SK-N-SH (cell line): ENCODE measurements around the gene ELAVL2. TPM values are rescaled to one million over a fixed set of nuclear protein-coding genes. Genes with fewer than 3 reads are reported as not detected.

ENCODE experiments used
- CTCF ChIA-PET: fragments of 300-600, 350-600 bp; formaldehyde crosslinking; extraction: SDS; loops from one replicate; lab custom pipeline; 2021; lab: Yijun Ruan, JAX
- POLR2A ChIA-PET: fragments of 350-600 bp; sonication (Branson Sonifier 250); formaldehyde crosslinking; extraction: SDS; loops from one replicate; lab custom pipeline; 2020; ENCODE audit warnings: antibody characterized with exemption, inconsistent platforms; lab: Yijun Ruan, JAX
- DNase-seq: peaks from one replicate; pipeline ENCODE4 v3.0.0; 2012
- H2AFZ ChIP-seq: fragments of 200-600 bp; sonication (generic); 2 replicates; pipeline ENCODE4 v1.8.1; 2016; ENCODE audit warnings: antibody characterized with exemption, mild to moderate bottlenecking, low read depth
- H3F3A ChIP-seq: fragments of 200-600 bp; sonication (generic); replicated peaks from 2 replicates; pipeline ENCODE3; 2016; ENCODE audit warnings: antibody characterized with exemption, mild to moderate bottlenecking; ENCODE audit not compliant: insufficient read depth
- H3K27ac ChIP-seq, 2 experiments: fragments of 200-500 bp in 1 of 2; fragments of 200-600 bp in 1 of 2; sonication (Bioruptor generic) in 1 of 2; sonication (generic), shearing (Covaris generic) in 1 of 2; 2 replicates each; pipeline versions ENCODE4 v1.5.1 to v1.6.1; 2014 to 2016; ENCODE audit warnings: low read depth in 2 of 2, inconsistent platforms in 1 of 2, low read length in 1 of 2, mild to moderate bottlenecking in 1 of 2, mixed read lengths in 1 of 2
- H3K27me3 ChIP-seq: fragments of 200-600 bp; sonication (generic), shearing (Covaris generic); 2 replicates; pipeline ENCODE4 v1.6.1; 2016; ENCODE audit warnings: mixed run types; ENCODE audit not compliant: insufficient read depth
- H3K36me3 ChIP-seq, 2 experiments: fragments of 200-500 bp in 1 of 2; fragments of 200-600 bp in 1 of 2; sonication (Bioruptor generic) in 1 of 2; sonication (generic) in 1 of 2; replicated peaks in 1 of 2; 2 replicates each; pipeline versions ENCODE3 to v1.5.1; 2014 to 2016; ENCODE audit warnings: low read length in 1 of 2, mild to moderate bottlenecking in 1 of 2; ENCODE audit not compliant: insufficient read depth in 2 of 2, control insufficient read depth in 1 of 2
- H3K4me1 ChIP-seq, 2 experiments: fragments of 200-500 bp in 1 of 2; fragments of 200-600 bp in 1 of 2; sonication (Bioruptor generic) in 1 of 2; sonication (generic), shearing (Covaris generic) in 1 of 2; 2 replicates each; pipeline versions ENCODE4 v1.5.1 to v1.6.1; 2014 to 2016; ENCODE audit warnings: low read depth in 1 of 2, low read length in 1 of 2, mixed run types in 1 of 2; ENCODE audit not compliant: insufficient read depth in 2 of 2, control insufficient read depth in 1 of 2
- H3K4me2 ChIP-seq: fragments of 200-600 bp; sonication (generic), shearing (Covaris generic); 2 replicates; pipeline ENCODE4 v1.6.1; 2017; ENCODE audit warnings: mixed run types
- H3K4me3 ChIP-seq, 2 experiments: fragments of 200-500 bp in 1 of 2; fragments of 200-600 bp in 1 of 2; sonication (Bioruptor generic) in 1 of 2; sonication (generic), shearing (Covaris generic) in 1 of 2; 2 replicates each; pipeline versions ENCODE4 v1.5.1 to v1.8.1; 2014 to 2016; ENCODE audit warnings: low read depth in 2 of 2, inconsistent platforms in 1 of 2, low read length in 1 of 2, mild to moderate bottlenecking in 1 of 2, mixed read lengths in 1 of 2, moderate library complexity in 1 of 2
- H3K79me2 ChIP-seq: fragments of 200-600 bp; sonication (generic); 2 replicates; pipeline ENCODE4 v1.8.1; 2017; ENCODE audit warnings: mild to moderate bottlenecking; ENCODE audit not compliant: insufficient read depth
- H3K9ac ChIP-seq: fragments of 200-600 bp; sonication (generic); 2 replicates; pipeline ENCODE4 v1.6.1; 2017; ENCODE audit warnings: mixed run types
- H3K9me2 ChIP-seq: fragments of 200-600 bp; sonication (generic); 2 replicates; pipeline ENCODE4 v1.6.1; 2017; ENCODE audit warnings: mixed run types
- H3K9me3 ChIP-seq: fragments of 200-600 bp; sonication (generic); 2 replicates; pipeline ENCODE4 v1.6.1; 2017; ENCODE audit warnings: mixed run types, mild to moderate bottlenecking, moderate library complexity
- H4K20me1 ChIP-seq: fragments of 200-600 bp; sonication (generic); 2 replicates; pipeline ENCODE4 v1.6.1; 2017; ENCODE audit warnings: mild to moderate bottlenecking, mixed run types; ENCODE audit not compliant: insufficient read depth
- EP300 ChIP-seq, 2 experiments: IDR thresholded peaks; 2 replicates each; pipeline versions ENCODE4 v1.4.0 to v1.6.1; 2012; ENCODE audit warnings: borderline replicate concordance in 1 of 2, low read depth in 1 of 2, low read length in 1 of 2
- EZH2phosphoT487 ChIP-seq: fragments of 200-600 bp; sonication (generic); IDR thresholded peaks from 2 replicates; pipeline ENCODE4 v1.6.1; 2017; ENCODE audit warnings: low read depth, mixed run types, mild to moderate bottlenecking, antibody characterized with exemption, moderate library complexity, borderline replicate concordance
- FOXJ3 ChIP-seq: sonication (generic); formaldehyde crosslinking; IDR thresholded peaks from 2 replicates; pipeline ENCODE4 v1.5.1; 2020; ENCODE audit warnings: mild to moderate bottlenecking, missing genetic modification reagents
- GABPA ChIP-seq: IDR thresholded peaks from 2 replicates; pipeline ENCODE4 v1.4.0; 2012; ENCODE audit warnings: low read depth, mild to moderate bottlenecking
- NRF1 ChIP-seq: IDR thresholded peaks from 2 replicates; pipeline ENCODE4 v1.6.1; 2012; ENCODE audit warnings: low read depth, mild to moderate bottlenecking, low read length
- POLR2AphosphoS5 ChIP-seq: IDR thresholded peaks from 2 replicates; pipeline ENCODE4 v1.6.1; 2012; ENCODE audit warnings: low read depth, low read length
- RCOR1 ChIP-seq: fragments of 150-350 bp; IDR thresholded peaks from 2 replicates; pipeline ENCODE4 v1.6.1; 2017; ENCODE audit warnings: antibody characterized with exemption, low read length
- RFX5 ChIP-seq: IDR thresholded peaks from 2 replicates; pipeline ENCODE4 v1.6.1; 2012; ENCODE audit warnings: mild to moderate bottlenecking, improper control_type of control experiment, low read length
- SIN3A ChIP-seq: IDR thresholded peaks from 2 replicates; pipeline ENCODE4 v1.6.1; 2012; ENCODE audit warnings: low read depth, mild to moderate bottlenecking, low read length, moderate library complexity, borderline replicate concordance
- SMC3 ChIP-seq: IDR thresholded peaks from 2 replicates; pipeline ENCODE4 v1.6.1; 2012; ENCODE audit warnings: low read depth, low read length, improper control_type of control experiment
- TCF12 ChIP-seq: IDR thresholded peaks from 2 replicates; pipeline ENCODE4 v1.4.0; 2012
- YY1 ChIP-seq: IDR thresholded peaks from 2 replicates; pipeline ENCODE4 v1.4.0; 2012; ENCODE audit warnings: low read depth, mild to moderate bottlenecking
- WGBS: methylation state at CpG from one replicate; pipeline ENCODE4 v1.1.6; 2017; ENCODE audit warnings: low lambda C conversion rate; 5-methylcytosine and 5-hydroxymethylcytosine counted together
- polyA plus RNA-seq, 3 experiments: library from polyadenylated mRNA; depleted of rRNA; stranded (reverse); fragments of >200 nt; gene quantifications; 2 replicates each; pipeline ENCODE4 v1.2.3, GENCODE V29; 2012

The ELAVL2 gene
- polyA plus RNA-seq, 1 of the 3 experiments (the other 2 are of a cell fraction), result 0.15 TPM

GRCh38 chr9:23665051-23665450, 161.0 kb downstream of the ELAVL2 start:
- TF ChIP-seq POLR2AphosphoS5, result no peak
- TF ChIP-seq EP300 (IDR thresholded peaks at IDR 0.05; ENCODE audit: borderline replicate concordance in 1 of 2, low read depth in 1 of 2, low read length in 1 of 2), result no peak
- no peak for TF ChIP-seq GABPA
- TF ChIP-seq SMC3, result no peak
- TF ChIP-seq RCOR1, result no peak
- no peaks in the 10 kb centered on the region for H3K79me2 ChIP-seq
- no peaks in the 10 kb centered on the region for H3K9me2 ChIP-seq
- H3K9ac ChIP-seq, result no peak overlapping the region
- H2AFZ ChIP-seq, result no peak overlapping the region
- H3K9me3 ChIP-seq, result no peaks in the 10 kb centered on the region
- H4K20me1 ChIP-seq, result no peaks in the 10 kb centered on the region
- POLR2A ChIA-PET, result no interaction called here
- H3K4me2 ChIP-seq, result no peak overlapping the region
- H3F3A ChIP-seq, result no peaks in the 10 kb centered on the region
- no peaks in the 10 kb centered on the region for H3K36me3 ChIP-seq
- H3K27me3 ChIP-seq, result no peaks in the 10 kb centered on the region
- H3K4me1 ChIP-seq, result peaks cover 0 to 3% of the 10 kb centered on the region in 2 experiments; a peak in 2 of 4 replicates
- no peak for DNase-seq
- H3K27ac ChIP-seq, result no peak overlapping the region
- 29% methylated on average over 3 of the region's 3 CpGs for WGBS
- no peak overlapping the region for H3K4me3 ChIP-seq
- CTCF ChIA-PET, result interaction anchor here (1.4 kb wide), 1 partner anchor 12 kb away, joined by 3 read pairs; no protein-coding TSS in a partner anchor

GRCh38 chr9:23663946-23664345, 162.1 kb downstream of the ELAVL2 start:
- Histone ChIP-seq H3K9ac (no peak overlapping the region), H3K4me1 (peaks cover 0 to 3% of the 10 kb centered on the region in 2 experiments; a peak in 2 of 4 replicates), H3K4me2 (no peak overlapping the region), H3K79me2 (no peaks in the 10 kb centered on the region), H3K36me3 (no peaks in the 10 kb centered on the region), H4K20me1 (no peaks in the 10 kb centered on the region), H3K9me2 (no peaks in the 10 kb centered on the region), H3F3A (no peaks in the 10 kb centered on the region), H2AFZ (no peak overlapping the region), H3K4me3 (no peak overlapping the region), H3K9me3 (no peaks in the 10 kb centered on the region), H3K27me3 (no peaks in the 10 kb centered on the region), H3K27ac (peak overlapping the region in 1 of 2 experiments; percentile 47; a peak in 2 of 4 replicates)
- POLR2A ChIA-PET, result no interaction called here
- no peak for TF ChIP-seq GABPA
- CTCF ChIA-PET, result interaction anchor here (0.8 to 1.4 kb wide), 3 partner anchors 9 to 16 kb away, joined by 3 to 4 read pairs (median 3); no protein-coding TSS in a partner anchor
- no peak for DNase-seq

DNA sequence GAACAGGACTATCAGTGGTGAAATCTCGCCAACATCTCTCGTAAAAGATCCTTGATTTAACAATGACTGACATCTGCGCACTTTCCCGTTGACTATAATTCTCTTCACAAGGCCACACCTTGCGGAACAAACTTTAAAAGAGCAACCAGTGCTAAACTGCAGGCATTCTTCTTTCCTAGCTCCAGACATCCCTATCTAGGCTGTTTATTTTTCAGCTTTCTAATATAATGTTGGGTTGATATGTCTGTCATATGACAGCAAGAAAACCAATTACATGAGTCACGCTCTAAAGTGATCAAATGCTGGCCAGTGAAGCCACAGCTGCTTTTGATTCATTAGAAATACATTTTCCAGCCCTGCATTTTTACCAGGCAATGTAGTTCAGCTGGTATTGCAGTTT, 162.5 kb downstream of the ELAVL2 start:
- Histone ChIP-seq H3K36me3 (no peaks in the 10 kb centered on the region), H4K20me1 (no peaks in the 10 kb centered on the region), H3K4me3 (no peak overlapping the region), H3K27me3 (no peaks in the 10 kb centered on the region), H3K9me2 (no peaks in the 10 kb centered on the region), H3F3A (no peaks in the 10 kb centered on the region), H3K9me3 (no peaks in the 10 kb centered on the region), H3K27ac (no peak overlapping the region; a peak in 1 of 4 replicates), H2AFZ (no peak overlapping the region), H3K4me1 (peaks cover 0 to 3% of the 10 kb centered on the region in 2 experiments; a peak in 2 of 4 replicates), H3K9ac (no peak overlapping the region), H3K4me2 (no peak overlapping the region), H3K79me2 (no peaks in the 10 kb centered on the region)
- peak; percentile 27 for DNase-seq
- POLR2A ChIA-PET, result no interaction called here
- TF ChIP-seq EP300 (IDR thresholded peaks at IDR 0.05; ENCODE audit: borderline replicate concordance in 1 of 2, low read depth in 1 of 2, low read length in 1 of 2) (peak in 1 of 2 experiments; percentile 52; a peak in 2 of 4 replicates), TCF12 (peak; percentile 36; the same call in 1 of the 2 replicates), FOXJ3 (CRISPR knock-in tag) (no peak), RFX5 (no peak), SIN3A (no peak), EZH2phosphoT487 (no peak), YY1 (no peak), NRF1 (no peak)
- 29% methylated on average over 6 of the region's 6 CpGs for WGBS
- CTCF ChIA-PET, result interaction anchor here (0.8 kb wide), 1 partner anchor 8 kb away, joined by 4 read pairs; no protein-coding TSS in a partner anchor
